Aorta (tissue), 5 donors: ENCODE results near the gene CIDEC. TPM values are rescaled to one million over a fixed set of nuclear protein-coding genes. Genes with fewer than 3 reads are reported as not detected.

Source experiments
- ATAC-seq: fragments of 200-7000 bp; cut with Tn5 transposase; one replicate; pipeline ENCODE4 v1.9.1; 2022; ENCODE audit warnings: moderate library complexity; ENCODE audit not compliant: low FRiP score
- DNase-seq, 2 donors: peaks; one replicate each; pipeline ENCODE4 v3.0.0-alpha.2; 2020
- H3K27ac ChIP-seq, 2 donors: one replicate each; pipeline ENCODE4 v1.5.1; 2013; ENCODE audit warnings: low read length in 2 of 2, mild to moderate bottlenecking in 2 of 2, moderate library complexity in 2 of 2, control low read depth in 1 of 2, inconsistent platforms in 1 of 2, low read depth in 1 of 2
- H3K27me3 ChIP-seq, 2 donors: one replicate each; pipeline ENCODE4 v1.6.1; 2013; ENCODE audit warnings: control low read depth in 1 of 2, low read length in 1 of 2, mild to moderate bottlenecking in 1 of 2, moderate library complexity in 1 of 2; ENCODE audit not compliant: insufficient read depth in 2 of 2, control insufficient read depth in 1 of 2
- H3K36me3 ChIP-seq, 2 donors: one replicate each; pipeline ENCODE4 v1.6.1; 2013; ENCODE audit warnings: control low read depth in 1 of 2, low read length in 1 of 2, mild to moderate bottlenecking in 1 of 2; ENCODE audit not compliant: insufficient read depth in 2 of 2, control insufficient read depth in 1 of 2
- H3K4me1 ChIP-seq, 2 donors: one replicate each; pipeline ENCODE4 v1.6.1; 2013; ENCODE audit warnings: low read length in 2 of 2, control low read depth in 1 of 2, mild to moderate bottlenecking in 1 of 2, moderate library complexity in 1 of 2; ENCODE audit not compliant: insufficient read depth in 2 of 2, control insufficient read depth in 1 of 2
- H3K4me3 ChIP-seq, 2 donors: one replicate each; pipeline ENCODE4 v1.5.1; 2013; ENCODE audit warnings: low read length in 2 of 2, control low read depth in 1 of 2, mild to moderate bottlenecking in 1 of 2
- H3K9me3 ChIP-seq: one replicate; pipeline ENCODE4 v1.6.1; 2013; ENCODE audit warnings: mild to moderate bottlenecking, low read length; ENCODE audit not compliant: control insufficient read depth
- WGBS, 2 donors: extraction: QIAGEN DNeasy Blood & Tissue Kit; methylation state at CpG; one replicate each; pipeline ENCODE4 v1.1.7; 2013; 5-methylcytosine and 5-hydroxymethylcytosine counted together
- intact Hi-C, 2 donors: fragments of 100-400 bp; cut with DNase I; formaldehyde crosslinking; loops; one replicate each; pipeline versions ENCODE4 v1.14.2 to v1.15.0; 2022
- polyA plus RNA-seq, 2 donors: library from polyadenylated mRNA; stranded (reverse); fragments of 200-250 nt; gene quantifications; one replicate each; pipeline ENCODE4 v1.2.3, GENCODE V29; 2013
- total RNA-seq, 2 donors: library from RNA; stranded (reverse); fragmentation: NEBNext Ultra II Directional; extraction: Animal tissue kit (Norgen Biotek cat#: 25700); gene quantifications; one replicate each; pipeline ENCODE4 v1.2.1, GENCODE V29; 2021
- donor health status: healthy with polysubstance abuse.
- donor health status: Bipolar disorder and iron deficiency.
- donor health status: DM: no; HTN: no; CAD: no.
- donor health status: DM: no; HTN: no; CAD: no.
- donor health status: DM: yes; HTN: yes; CAD: no.

CIDEC gene
- total and polyA plus RNA-seq, 4 donors, result 0.87 to 75.3 (median 1.1) TPM; not detected in 1

DNA sequence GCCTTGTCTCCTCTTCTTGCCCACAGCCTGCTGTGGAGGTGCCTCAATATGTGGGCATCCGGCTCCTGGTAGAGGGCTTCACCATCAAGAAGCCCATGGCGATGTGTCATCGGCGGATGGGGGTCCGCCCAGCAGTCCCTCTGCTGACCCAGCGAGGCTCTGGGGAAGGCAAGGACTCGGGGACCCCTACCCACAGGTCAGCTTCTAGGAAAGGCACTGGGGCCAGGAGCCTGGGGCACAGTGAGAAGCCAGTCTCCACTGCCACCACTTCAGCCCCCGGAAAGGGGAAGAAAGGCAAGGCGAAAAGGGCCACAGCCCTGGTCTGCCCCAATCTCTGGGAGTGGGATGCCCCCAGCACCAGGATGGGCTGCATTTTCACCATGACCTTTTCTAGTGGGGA is 47.0 kb downstream of the CIDEC start:
- intact Hi-C loops, result no loop called here
- no peak for ATAC-seq
- Histone ChIP-seq H3K27ac (no peak overlapping the region), H3K27me3 (no peaks in the 10 kb centered on the region), H3K36me3 (peaks cover 0 to 8% of the 10 kb centered on the region in 2 donors), H3K9me3 (no peaks in the 10 kb centered on the region), H3K4me3 (no peak overlapping the region), H3K4me1 (no peaks in the 10 kb centered on the region)
- WGBS, 2 donors, result 90 to 95% methylated on average over 9 of the region's 9 CpGs
- no peak for DNase-seq

DNA sequence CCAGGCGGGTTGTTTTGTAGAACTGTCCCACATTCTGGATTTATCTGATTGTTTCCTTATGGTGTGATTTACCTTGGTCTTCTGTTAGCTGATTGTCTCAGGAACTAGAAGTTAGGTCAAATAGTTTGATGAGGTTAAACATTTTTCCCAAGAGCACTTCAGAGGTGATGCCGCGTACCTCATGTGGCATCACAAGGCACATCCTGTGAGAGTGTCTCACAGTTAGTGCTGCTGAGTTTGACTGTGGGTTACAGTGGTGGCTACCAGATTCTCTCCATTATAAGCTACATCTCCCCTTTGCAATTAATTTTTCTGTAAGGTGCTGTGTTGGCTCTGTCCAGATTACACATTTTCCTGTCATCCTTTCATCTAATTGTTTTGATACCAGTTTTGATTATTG is 48.8 kb downstream of the CIDEC start:
- DNase-seq, result no peak
- intact Hi-C loops, result no loop called here
- H3K9me3 ChIP-seq, result no peaks in the 10 kb centered on the region
- WGBS, 2 donors, result 92% methylated on average over 3 of the region's 3 CpGs
- no peaks in the 10 kb centered on the region for H3K27me3 ChIP-seq
- no peak for ATAC-seq
- H3K36me3 ChIP-seq, result peaks cover 0 to 8% of the 10 kb centered on the region in 2 donors
- no peak overlapping the region for H3K27ac ChIP-seq
- H3K4me3 ChIP-seq, result no peak overlapping the region
- no peaks in the 10 kb centered on the region for H3K4me1 ChIP-seq

DNA sequence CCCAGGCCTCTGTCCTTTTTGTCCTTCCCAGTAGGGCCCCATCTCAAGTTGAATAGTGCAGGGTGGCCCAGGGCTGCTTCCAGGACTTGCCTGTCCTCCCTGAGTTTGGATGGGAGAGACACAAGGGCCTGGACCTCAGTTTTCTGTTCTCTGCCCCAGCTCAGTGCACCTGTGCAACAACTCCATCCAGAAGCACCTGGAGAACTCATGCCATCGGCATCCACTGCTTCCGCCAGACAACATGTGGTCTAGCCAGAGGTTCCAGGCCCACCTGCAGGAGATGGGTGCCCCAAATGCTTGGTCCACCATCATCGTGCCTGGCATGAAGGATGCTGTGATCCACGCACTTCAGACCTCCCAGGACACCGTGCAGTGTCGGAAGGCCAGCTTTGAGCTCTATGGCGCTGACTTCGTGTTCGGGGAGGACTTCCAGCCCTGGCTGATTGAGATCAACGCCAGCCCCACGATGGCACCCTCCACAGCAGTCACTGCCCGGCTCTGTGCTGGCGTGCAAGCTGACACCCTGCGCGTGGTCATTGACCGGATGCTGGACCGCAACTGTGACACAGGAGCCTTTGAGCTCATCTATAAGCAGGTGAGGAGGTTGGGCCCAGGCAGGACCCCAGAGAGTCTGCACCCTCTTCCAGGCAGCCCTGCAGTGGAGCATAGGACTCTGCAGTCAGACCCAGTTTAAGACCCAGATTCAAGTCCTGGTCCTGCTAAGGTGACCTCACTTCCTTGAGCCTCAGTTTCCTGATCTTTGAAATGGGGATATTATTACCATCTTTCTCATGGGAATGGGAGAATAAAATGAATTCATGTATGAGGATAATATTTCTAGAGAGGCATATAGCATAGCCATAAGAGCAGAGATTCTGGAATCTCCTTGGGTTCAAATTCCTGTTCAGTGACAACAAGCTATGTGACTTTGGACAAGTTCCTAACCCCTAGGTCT is 51.0 kb downstream of the CIDEC start:
- no peak overlapping the region for H3K4me3 ChIP-seq
- H3K9me3 ChIP-seq, result no peaks in the 10 kb centered on the region
- 94 to 95% methylated on average over 17 of the region's 17 CpGs for WGBS, 2 donors
- ATAC-seq (no peak), DNase-seq (peak in 1 of 2 donors; percentile 61)
- no peaks in the 10 kb centered on the region for H3K27me3 ChIP-seq
- intact Hi-C loops, result no loop called here
- no peaks in the 10 kb centered on the region for H3K4me1 ChIP-seq
- peaks cover 0 to 4% of the 10 kb centered on the region in 2 donors for H3K36me3 ChIP-seq
- no peak overlapping the region for H3K27ac ChIP-seq

DNA sequence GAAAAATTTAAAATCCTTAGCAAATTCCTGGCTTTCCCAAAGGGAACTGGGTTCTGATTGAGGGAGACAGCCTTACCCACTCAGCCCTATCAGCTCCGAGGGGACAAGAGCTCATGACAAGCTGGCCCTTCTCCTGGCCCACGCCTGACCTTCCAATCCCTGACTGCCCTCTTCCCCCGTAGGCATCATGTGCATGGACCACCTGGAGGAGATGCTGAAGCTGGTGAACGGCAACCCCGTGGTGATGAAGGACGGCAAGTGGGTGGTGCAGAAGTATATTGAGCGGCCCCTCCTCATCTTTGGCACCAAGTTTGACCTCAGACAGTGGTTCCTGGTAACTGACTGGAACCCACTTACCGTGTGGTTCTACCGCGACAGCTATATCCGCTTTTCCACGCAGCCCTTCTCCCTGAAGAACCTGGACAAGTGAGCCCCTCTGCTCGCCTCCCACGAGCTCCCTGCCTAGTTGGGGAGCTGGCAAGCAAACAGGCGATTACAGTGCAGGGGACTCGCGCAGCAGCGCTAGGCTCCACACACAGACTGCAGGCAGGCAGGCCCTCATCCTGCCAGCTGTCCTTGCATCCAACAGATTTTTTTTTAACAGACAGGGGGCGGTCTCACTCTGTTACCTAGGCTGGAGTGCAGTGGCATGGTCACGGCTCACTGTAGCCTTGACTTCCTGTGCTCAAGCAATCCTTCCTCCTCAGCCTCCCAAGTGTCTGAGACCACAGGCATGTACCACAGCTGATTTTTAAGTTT is 53.1 kb downstream of the CIDEC start:
- WGBS, 2 donors, result 73 to 76% methylated on average over 20 of the region's 20 CpGs
- Histone ChIP-seq H3K9me3 (no peaks in the 10 kb centered on the region), H3K27me3 (no peaks in the 10 kb centered on the region), H3K4me3 (no peak overlapping the region), H3K4me1 (no peaks in the 10 kb centered on the region), H3K27ac (no peak overlapping the region), H3K36me3 (peaks cover 0 to 2% of the 10 kb centered on the region in 2 donors)
- DNase-seq (peak in 1 of 2 donors; percentile 36), ATAC-seq (peak; percentile 22)
- intact Hi-C loops, result no loop called here

DNA sequence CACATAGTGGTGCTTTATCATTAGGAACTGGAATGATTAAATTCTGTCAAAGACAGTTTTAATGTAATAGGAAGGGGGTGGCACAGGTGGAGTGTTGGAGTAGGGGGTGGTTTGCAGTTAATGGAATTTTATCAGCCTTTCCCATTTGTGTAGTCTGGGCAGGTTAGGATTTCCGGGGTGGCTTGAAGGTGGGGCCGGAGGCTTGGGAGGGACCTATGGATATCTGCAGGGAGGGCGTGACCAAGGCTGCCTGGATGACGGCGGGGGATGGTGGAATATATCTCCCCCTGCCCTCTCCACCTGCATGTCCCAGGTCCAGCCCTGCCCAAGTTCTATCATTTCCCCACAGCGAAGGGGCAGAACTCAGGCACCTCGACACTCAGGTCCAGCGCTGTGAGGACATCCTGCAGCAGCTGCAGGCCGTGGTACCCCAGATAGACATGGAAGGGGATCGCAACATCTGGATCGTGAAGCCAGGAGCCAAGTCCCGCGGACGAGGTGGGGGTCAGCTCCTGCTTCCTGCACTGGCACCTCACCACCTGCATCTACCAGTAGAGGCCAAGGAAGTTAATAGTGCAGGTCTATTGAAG is 54.5 kb downstream of the CIDEC start:
- Histone ChIP-seq H3K27me3 (no peaks in the 10 kb centered on the region), H3K4me1 (no peaks in the 10 kb centered on the region), H3K4me3 (no peak overlapping the region), H3K27ac (no peak overlapping the region), H3K9me3 (no peaks in the 10 kb centered on the region), H3K36me3 (peaks cover 0 to 2% of the 10 kb centered on the region in 2 donors)
- 71 to 77% methylated on average over 14 of the region's 14 CpGs for WGBS, 2 donors
- intact Hi-C loops, result no loop called here
- DNase-seq (no peak), ATAC-seq (no peak)

DNA sequence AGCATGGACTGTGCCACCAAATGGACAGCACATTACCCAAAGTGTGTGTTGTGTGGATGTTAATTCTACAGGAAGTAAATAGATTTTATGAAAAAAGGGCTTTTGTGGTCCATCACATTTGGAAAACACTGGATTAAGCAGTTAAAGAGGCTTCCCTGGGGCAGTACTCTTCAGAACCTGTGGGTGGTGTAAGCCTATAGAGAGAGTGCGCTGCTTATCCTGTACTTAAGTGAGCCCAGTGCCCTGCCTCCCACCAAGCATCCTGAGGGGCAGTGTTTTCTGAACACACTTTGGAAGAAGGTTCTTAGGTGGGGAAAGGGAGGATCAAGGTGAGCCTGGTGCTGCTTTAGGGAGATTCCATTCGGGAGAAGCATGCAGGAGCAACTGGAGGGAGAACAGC is 59.1 kb downstream of the CIDEC start:
- Histone ChIP-seq H3K4me1 (no peaks in the 10 kb centered on the region), H3K9me3 (no peaks in the 10 kb centered on the region), H3K27me3 (no peaks in the 10 kb centered on the region), H3K4me3 (no peak overlapping the region), H3K36me3 (no peaks in the 10 kb centered on the region), H3K27ac (no peak overlapping the region)
- 72 to 76% methylated on average over 2 of the region's 2 CpGs for WGBS, 2 donors
- no peak for ATAC-seq
- DNase-seq, result no peak
- intact Hi-C loops, result no loop called here

DNA sequence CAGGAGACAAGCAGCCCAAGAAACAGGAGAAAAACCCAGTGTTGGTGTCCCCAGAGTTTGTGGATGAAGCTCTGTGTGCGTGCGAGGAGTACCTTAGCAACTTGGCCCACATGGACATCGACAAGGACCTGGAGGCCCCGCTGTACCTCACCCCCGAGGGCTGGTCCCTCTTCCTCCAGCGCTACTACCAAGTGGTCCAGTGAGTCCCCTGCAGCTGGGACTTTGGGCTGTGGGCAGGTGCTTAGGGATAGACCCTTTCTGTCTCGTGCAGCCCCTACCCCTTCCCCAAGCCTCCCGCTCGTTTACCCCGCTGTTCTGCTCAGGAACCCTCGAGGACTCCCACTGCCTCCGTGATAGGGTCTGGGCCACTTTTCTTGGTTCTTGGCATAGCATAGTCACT is 59.5 kb downstream of the CIDEC start:
- no peak for ATAC-seq
- intact Hi-C loops, result no loop called here
- H3K4me1 ChIP-seq, result no peaks in the 10 kb centered on the region
- H3K36me3 ChIP-seq, result no peaks in the 10 kb centered on the region
- H3K9me3 ChIP-seq, result no peaks in the 10 kb centered on the region
- DNase-seq, result no peak
- no peak overlapping the region for H3K4me3 ChIP-seq
- 88% methylated on average over 12 of the region's 12 CpGs for WGBS, 2 donors
- H3K27ac ChIP-seq, result no peak overlapping the region
- H3K27me3 ChIP-seq, result no peaks in the 10 kb centered on the region

DNA sequence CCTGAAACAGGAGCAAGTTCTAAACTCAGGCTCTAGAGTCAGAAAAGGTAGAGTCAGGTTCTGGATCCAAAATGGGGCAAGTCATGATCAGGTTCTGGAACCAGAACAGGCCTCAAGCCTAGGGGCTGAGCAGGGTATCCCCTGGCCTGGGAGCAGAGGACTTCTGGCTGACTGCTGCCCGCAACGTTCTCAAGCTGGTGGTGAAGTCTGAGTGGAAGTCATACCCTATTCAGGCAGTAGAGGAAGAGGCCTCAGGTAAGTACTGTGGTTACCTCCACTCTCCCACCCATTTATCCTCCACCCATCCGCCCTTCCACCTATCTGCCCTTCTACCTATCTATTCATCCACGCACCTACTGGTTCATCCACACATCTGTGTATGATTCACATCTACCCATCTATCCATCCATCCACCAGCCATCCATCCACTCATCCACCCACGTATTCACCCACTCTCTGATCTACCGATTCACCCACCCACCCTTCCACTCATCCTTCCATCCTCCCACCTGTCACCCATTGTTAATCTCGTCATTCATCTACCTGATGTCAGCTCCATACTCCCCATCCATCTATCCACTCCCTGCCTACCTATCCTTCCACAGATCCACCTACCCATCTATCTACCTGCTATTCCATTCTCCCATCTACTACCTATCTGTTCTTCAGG is 61.3 kb downstream of the CIDEC start:
- H3K9me3 ChIP-seq, result no peaks in the 10 kb centered on the region
- H3K27ac ChIP-seq, result no peak overlapping the region
- no peaks in the 10 kb centered on the region for H3K36me3 ChIP-seq
- WGBS, 2 donors, result 80 to 97% methylated on average over 6 to 7 of the region's 7 CpGs
- intact Hi-C loops, result no loop called here
- H3K4me1 ChIP-seq, result no peaks in the 10 kb centered on the region
- H3K4me3 ChIP-seq, result no peak overlapping the region
- H3K27me3 ChIP-seq, result no peaks in the 10 kb centered on the region
- ATAC-seq, result no peak
- DNase-seq, result peak in 1 of 2 donors; percentile 53
